GM21390 (cell line): ENCODE results near the gene PADI4.
A peak's percentile ranks its signal among the peaks of the same experiment; 100 is the strongest.

Experiments used
- ATAC-seq: cut with Tn5 transposase; IDR thresholded peaks from one replicate; pipeline ENCODE4 v1.9.1; 2021; ENCODE audit not compliant: unreplicated experiment

PADI4 gene, protein sequence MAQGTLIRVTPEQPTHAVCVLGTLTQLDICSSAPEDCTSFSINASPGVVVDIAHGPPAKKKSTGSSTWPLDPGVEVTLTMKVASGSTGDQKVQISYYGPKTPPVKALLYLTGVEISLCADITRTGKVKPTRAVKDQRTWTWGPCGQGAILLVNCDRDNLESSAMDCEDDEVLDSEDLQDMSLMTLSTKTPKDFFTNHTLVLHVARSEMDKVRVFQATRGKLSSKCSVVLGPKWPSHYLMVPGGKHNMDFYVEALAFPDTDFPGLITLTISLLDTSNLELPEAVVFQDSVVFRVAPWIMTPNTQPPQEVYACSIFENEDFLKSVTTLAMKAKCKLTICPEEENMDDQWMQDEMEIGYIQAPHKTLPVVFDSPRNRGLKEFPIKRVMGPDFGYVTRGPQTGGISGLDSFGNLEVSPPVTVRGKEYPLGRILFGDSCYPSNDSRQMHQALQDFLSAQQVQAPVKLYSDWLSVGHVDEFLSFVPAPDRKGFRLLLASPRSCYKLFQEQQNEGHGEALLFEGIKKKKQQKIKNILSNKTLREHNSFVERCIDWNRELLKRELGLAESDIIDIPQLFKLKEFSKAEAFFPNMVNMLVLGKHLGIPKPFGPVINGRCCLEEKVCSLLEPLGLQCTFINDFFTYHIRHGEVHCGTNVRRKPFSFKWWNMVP

DNA sequence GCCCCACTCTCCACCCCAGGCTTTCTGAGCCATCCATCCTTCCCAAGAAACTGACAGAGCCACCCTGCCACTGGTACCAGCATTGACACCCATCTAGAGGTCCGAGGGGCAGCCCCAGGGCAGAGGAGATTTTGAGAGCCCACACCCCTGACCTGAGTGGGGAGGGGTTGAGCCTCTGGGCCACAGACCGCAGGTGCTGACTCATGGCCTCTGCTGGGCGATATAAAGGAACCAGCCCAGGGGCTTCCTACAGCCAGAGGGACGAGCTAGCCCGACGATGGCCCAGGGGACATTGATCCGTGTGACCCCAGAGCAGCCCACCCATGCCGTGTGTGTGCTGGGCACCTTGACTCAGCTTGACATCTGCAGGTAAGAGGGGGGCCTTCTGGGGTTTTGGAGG lies at the start of gene PADI4:
Gene PADI4 (plus strand): TSS at position 252 of the 400 bp plus-strand sequence. CDS start 26 bp downstream, at position 278.
- ATAC-seq: no peak

DNA sequence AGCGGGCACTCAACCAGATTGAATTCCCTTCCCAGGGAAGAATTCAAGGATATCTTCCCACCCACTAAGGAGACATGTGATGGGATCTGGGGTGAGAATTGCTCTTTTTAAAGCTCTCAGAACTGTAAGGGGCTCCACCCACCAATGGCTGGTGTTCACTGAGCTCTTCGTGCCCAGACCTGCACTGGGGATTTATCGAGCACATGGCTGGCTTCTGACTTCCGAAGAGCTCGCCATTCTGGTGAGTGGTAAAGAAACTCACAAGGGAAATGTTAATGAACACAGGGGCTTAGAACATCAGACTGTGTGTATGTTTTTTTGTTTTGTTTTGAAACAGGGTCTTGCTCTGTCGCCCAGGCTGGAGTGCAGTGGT lies 49.3 kb upstream of the PADI4 start:
- ATAC-seq: no peak

DNA sequence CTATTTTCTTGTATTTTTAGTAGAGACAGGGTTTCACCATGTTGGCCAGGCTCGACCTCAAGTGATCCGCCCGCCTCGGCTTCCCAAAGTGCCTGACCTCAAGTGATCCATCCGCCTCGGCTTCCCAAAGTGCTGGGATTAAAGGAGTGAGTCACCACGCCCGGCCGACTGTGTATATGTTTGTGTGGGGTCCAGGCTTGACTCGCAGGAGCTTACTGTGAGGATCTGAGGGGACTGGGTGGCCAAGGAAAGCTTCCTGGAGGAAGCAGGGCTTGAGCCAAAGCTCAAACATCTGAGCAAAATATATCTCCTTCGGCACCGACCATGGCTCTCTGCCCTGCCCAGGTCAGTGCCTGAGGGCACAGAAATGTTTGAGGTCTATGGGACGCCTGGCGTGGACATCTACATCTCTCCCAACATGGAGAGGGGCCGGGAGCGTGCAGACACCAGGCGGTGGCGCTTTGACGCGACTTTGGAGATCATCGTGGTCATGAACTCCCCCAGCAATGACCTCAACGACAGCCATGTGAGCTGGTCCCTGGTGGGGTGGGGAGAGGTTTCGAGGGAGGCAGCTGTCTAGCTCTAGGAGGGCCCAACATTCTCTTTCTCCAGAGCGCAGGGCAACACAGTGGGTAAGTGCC lies 48.6 kb upstream of the PADI4 start:
- ATAC-seq: no peak

DNA sequence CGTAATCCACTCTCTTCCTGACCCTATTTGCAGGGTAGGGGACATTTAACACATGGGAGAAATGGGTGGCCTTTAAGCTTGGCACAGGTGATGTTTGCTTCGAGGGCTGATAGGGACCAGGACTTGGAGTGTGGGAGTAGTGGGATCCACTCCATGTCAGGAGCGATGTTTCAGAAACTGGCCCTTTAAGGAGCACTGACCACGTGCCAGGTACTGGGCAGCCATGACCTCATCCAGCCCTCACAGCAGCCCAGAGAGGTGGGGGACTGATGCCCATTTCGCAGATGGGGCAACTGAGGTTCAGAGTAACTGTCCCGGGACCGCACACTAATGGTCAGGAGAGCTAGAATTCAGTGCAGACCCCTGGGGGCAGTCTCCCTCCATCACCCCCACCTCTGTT lies 47.7 kb upstream of the PADI4 start:
- no peak for ATAC-seq

GRCh38 chr1:17260738-17261137 lies 47.3 kb upstream of the PADI4 start:
- ATAC-seq: no peak

DNA sequence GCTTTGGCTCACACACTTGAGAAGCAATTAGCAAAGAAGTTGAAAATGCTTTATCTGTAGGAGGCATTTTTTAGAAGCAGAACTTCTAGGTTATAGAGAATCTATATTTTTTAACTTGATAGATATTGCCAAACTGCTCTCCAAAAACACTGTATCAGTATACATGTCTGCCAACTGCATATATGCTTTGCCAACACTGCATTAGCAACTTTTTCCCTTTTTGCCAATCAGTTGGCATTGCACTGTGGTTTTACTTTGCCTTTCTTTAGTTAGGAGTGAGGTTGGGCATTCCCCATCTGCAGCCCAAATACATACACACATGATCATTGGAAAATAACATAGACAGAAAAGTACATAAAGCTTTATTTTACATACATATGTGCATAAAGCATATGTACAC lies 44.1 kb upstream of the PADI4 start:
- no peak for ATAC-seq

DNA sequence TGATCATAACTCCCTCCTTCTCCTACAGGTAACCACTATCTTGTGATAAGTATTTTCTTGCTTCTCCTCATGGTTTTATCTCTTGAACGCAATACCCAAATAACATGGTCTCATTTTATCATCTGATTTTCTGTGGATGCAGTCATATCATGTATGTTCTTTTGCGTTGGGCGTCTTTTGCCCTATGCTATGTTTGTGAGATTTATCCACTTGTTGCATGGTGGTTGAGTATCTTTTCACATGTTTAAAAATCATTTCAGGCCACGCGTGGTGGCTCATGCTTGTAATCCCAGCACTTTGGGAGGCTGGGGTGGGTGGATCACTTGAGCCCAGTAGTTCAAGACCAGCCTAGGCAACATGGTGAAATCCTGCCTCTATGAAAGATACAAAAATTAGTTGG lies 43.5 kb upstream of the PADI4 start:
- ATAC-seq: no peak

GRCh38 chr1:17265162-17265561 lies 42.8 kb upstream of the PADI4 start:
- ATAC-seq: no peak

DNA sequence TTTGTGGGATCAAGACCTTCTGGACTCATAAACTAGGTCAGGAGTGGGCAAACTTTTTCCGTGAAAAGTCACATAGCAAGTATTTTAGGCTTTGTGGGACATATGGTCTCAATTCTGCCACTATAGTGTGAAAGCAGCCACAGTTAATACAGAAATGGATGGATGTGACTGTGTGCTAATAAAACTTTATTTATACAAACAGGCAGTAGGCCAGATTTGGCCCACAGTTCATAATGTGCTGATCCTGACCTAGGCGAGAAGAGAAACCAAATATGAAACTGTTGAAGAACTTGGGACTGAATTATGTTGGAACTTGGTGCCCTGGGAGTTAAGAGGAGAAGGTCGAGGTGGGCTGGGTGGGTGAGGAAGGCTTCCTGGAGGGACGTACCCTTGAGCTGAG lies 42.0 kb upstream of the PADI4 start:
- no peak for ATAC-seq

DNA sequence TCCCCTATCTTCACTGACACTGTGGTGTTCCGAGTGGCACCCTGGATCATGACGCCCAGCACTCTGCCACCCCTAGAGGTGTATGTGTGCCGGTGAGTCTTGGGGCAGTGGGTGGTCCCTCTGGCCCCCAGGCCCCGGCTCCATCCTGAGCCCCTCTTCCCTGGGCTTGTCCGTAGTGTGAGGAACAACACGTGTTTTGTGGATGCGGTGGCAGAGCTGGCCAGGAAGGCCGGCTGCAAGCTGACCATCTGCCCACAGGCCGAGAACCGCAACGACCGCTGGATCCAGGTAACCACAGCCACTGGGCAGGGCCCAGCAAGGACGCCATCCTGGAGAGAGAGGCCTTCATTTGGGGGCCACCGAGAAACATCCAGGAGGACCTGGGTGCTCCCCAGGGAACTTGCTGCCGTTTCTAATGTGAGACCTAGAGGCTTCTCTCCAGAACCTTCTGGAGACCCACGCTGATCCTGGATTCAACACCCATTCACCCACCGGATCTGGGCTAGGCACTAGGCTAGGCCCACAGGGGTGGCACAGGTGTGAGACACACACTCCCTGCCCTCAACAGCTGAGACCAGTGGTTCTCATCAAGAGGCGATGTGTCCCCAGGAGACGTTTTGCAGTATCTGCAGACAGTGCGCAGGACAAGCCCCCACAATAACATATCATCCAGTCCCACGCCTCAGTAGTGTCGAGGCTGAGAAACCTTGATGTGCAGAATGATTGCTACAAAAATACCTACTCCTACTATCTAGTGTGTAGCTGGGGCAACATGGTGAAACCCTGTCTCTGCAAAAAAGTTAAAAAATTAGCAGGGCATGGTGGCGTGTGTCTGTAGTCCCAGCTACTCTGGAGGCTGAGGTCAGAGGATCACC lies 36.9 kb upstream of the PADI4 start:
- no peak for ATAC-seq

DNA sequence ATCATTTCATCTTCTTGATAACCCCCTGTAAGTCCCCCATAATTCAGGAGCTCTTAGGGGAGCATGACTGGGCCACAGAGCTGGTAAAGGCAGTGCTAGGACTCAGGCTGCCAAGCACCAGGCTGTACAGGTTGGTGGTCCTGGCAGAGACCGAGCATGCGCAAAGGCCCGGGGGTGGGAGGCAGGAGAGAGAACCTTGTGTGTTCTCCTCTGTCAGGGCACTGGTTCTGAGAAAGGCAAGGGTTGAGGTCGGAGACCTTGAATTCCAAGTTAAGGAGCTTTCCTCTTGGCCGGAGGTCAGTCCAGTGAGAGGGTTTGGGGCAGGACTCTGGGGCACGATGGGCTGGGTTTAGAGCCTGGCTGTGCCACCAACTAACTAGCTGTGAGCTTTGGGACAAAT lies 35.9 kb upstream of the PADI4 start:
- no peak for ATAC-seq

DNA sequence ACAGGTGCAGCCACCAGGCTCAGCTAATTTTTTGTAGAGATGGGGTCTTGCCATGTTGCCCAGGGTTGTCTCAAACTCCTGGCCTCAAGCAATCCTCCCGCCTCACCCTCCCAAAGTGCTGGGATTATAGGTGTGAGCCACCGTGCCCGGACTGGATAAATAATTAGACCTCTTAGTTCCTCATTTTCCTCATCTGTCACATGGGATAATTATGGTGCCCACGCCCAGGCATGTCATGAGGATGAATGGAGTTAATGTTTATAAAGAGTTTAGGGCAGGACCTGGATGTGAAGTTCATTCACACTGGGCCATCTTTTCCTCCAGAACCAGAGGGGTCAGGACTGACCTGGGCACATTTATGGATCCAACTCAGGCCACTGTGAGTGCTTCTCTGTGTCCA lies 35.4 kb upstream of the PADI4 start:
- no peak for ATAC-seq

- ATAC-seq: no peak
Observed at GRCh38 chr1:17273096-17273495, 34.9 kb upstream of the PADI4 start.

- peak; percentile 91 for ATAC-seq
Observed at GRCh38 chr1:17274186-17275170, 33.5 kb upstream of the PADI4 start.

DNA sequence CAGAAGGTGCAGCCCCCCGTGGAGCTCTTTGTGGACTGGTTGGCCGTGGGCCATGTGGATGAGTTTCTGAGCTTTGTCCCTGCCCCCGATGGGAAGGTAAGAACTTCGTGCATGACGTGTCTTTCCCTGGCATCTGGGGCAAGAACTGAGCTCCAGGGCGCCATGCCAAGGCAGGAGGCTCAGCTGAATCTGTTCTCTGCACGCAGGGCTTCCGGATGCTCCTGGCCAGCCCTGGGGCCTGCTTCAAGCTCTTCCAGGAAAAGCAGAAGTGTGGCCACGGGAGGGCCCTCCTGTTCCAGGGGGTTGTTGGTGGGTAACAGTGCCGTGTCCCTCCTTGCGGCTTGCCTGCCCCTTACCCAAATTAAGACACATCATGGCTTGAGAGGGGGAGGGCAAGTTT lies 31.4 kb upstream of the PADI4 start:
- ATAC-seq: no peak

DNA sequence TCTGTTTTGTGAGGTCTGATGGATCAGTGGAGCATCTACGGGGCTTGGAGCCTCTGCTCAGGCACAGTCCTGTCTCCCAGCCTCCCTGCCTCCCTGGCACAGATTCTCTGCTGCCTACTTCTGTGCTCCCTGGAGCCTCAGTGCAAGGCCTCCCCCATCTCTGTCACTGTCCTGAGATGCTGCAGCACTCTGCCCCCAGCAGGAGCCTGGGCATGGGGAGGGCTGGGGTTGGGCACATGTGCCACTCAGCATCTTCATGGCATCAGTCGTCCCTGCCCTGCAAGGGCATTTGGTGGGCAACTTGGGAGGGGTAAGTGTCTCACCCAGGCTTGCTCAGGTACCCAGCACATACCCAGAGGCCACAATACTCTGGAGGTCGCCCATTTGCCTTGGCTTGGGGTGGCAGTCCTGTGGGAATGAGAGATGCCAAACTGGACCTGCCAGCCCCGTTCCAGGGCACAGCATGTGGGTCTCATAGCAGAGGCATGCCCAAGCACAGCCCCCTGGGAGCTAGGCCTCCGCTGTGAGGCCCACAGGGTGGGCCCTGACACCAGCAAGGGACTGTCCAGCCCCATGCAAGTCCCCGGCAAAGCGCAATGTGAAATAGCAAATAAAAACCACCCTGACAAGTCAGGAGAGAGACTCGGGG lies 30.4 kb upstream of the PADI4 start:
- ATAC-seq: no peak

GRCh38 chr1:17278996-17279830 lies 28.8 kb upstream of the PADI4 start:
- ATAC-seq: no peak

- ATAC-seq: no peak
Observed at GRCh38 chr1:17280436-17280835, 27.6 kb upstream of the PADI4 start.

DNA sequence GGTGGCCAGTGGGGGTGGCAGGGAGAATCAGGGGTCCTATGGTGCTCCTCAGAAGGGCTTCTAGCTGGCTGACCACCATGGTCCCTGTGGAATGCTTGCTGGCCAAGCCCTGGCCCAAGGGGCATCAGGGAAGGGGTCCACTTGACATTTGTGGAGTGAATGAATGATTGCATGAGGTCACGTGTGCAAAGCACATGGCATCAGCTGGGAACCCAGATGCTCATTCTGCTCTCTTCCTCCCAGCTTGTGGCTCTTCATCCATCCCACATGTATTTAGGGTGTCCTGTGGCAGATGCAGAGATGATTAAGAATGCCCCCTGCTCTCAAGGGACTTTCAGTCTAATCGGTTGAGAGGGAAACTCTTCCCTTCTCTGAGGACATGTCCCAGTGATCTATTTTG lies 27.1 kb upstream of the PADI4 start:
- ATAC-seq: no peak
